ENCODE measurements around the gene MACROD2. TPM values are rescaled to one million over a fixed set of nuclear protein-coding genes. Genes with fewer than 3 reads are reported as not detected.

The MACROD2 gene
- total and polyA plus RNA-seq, 2 donors (not counting 1 experiment from before 2014, with no cell fraction given): 5.3 to 6.7 TPM

GRCh38 chr20:14432085-14432484 lies 436.8 kb downstream of the MACROD2 start:
- Histone ChIP-seq H3K27me3 (replicated peaks in 1 of 4; ENCODE audit: control extremely low read depth in 1 of 4, control insufficient read depth in 3 of 4, insufficient read depth in 4 of 4, low read length in 3 of 4) (no peaks in the 10 kb centered on the region), H3K4me3 (ENCODE audit: control extremely low read depth in 1 of 5, extremely low read depth in 1 of 5, insufficient read depth in 1 of 5, low read depth in 2 of 5, low read length in 4 of 5) (no peak overlapping the region), H3K4me1 (ENCODE audit: control insufficient read depth in 2 of 2, insufficient read depth in 2 of 2, low read length in 2 of 2) (no peaks in the 10 kb centered on the region), H3K4me2 (replicated peaks; ENCODE audit: low read depth, low read length, poor library complexity, severe bottlenecking) (no peak overlapping the region), H3K9me3 (ENCODE audit: control extremely low read depth in 1 of 3, control insufficient read depth in 2 of 3, insufficient read depth in 1 of 3, low read length in 2 of 3) (no peaks in the 10 kb centered on the region), H3K27ac (ENCODE audit: low read length in 2 of 2) (no peak overlapping the region), H2AFZ (ENCODE audit: insufficient read depth, low read depth, low read length, poor library complexity, severe bottlenecking) (no peak overlapping the region), H3K9ac (ENCODE audit: low read length) (no peak overlapping the region), H3K79me2 (ENCODE audit: control insufficient read depth, insufficient read depth, low read length) (no peaks in the 10 kb centered on the region), H3K36me3 (replicated peaks in 1 of 2; ENCODE audit: control extremely low read depth in 1 of 2, control insufficient read depth in 1 of 2, extremely low read depth in 1 of 2, insufficient read depth in 2 of 2, low read length in 1 of 2) (no peaks in the 10 kb centered on the region), H4K20me1 (ENCODE audit: control insufficient read depth, insufficient read depth, low read length, poor library complexity, severe bottlenecking) (no peaks in the 10 kb centered on the region)
- WGBS (ENCODE audit: insufficient coverage): 100% methylated on average over 1 of the region's 4 CpGs
- DNase-seq (no peak), ATAC-seq (ENCODE audit: low read depth) (no peak)
- ChIA-PET CTCF (no interaction called here), POLR2A (no interaction called here)
- intact Hi-C loops (cut with micrococcal nuclease): no loop called here
- no peak overlapping the region for H3K27ac Mint-ChIP-seq
- H3K9me3 Mint-ChIP-seq (ENCODE audit: insufficient read depth): no peaks in the 10 kb centered on the region
- H3K27me3 Mint-ChIP-seq: no peaks in the 10 kb centered on the region
- TF ChIP-seq EZH2 (IDR thresholded peaks at IDR 0.05; ENCODE audit: borderline replicate concordance, insufficient read depth, low read depth, low read length, poor library complexity, severe bottlenecking): no peak
- TF ChIP-seq CTCF (IDR thresholded peaks at IDR 0.05): no peak
- H3K4me1 Mint-ChIP-seq: no peaks in the 10 kb centered on the region
- H3K4me3 Mint-ChIP-seq: no peak overlapping the region

- H3K27ac ChIP-seq (ENCODE audit: low read length in 2 of 2): no peak overlapping the region
- ChIA-PET CTCF (no interaction called here), POLR2A (no interaction called here)
- ATAC-seq (ENCODE audit: low read depth): no peak
- no peak for DNase-seq
- no peak overlapping the region for H3K4me2 ChIP-seq (replicated peaks; ENCODE audit: low read depth, low read length, poor library complexity, severe bottlenecking)
- H3K4me1 ChIP-seq (ENCODE audit: control insufficient read depth in 2 of 2, insufficient read depth in 2 of 2, low read length in 2 of 2): no peaks in the 10 kb centered on the region
- H3K4me3 ChIP-seq (ENCODE audit: control extremely low read depth in 1 of 5, extremely low read depth in 1 of 5, insufficient read depth in 1 of 5, low read depth in 2 of 5, low read length in 4 of 5): no peak overlapping the region
- H3K36me3 ChIP-seq (replicated peaks in 1 of 2; ENCODE audit: control extremely low read depth in 1 of 2, control insufficient read depth in 1 of 2, extremely low read depth in 1 of 2, insufficient read depth in 2 of 2, low read length in 1 of 2): no peaks in the 10 kb centered on the region
- Mint-ChIP-seq H3K27me3 (no peaks in the 10 kb centered on the region), H3K27ac (no peak overlapping the region), H3K9me3 (ENCODE audit: insufficient read depth) (no peaks in the 10 kb centered on the region), H3K4me1 (no peaks in the 10 kb centered on the region), H3K4me3 (no peak overlapping the region)
- intact Hi-C loops (cut with micrococcal nuclease): no loop called here
- H2AFZ ChIP-seq (ENCODE audit: insufficient read depth, low read depth, low read length, poor library complexity, severe bottlenecking): no peak overlapping the region
- H3K79me2 ChIP-seq (ENCODE audit: control insufficient read depth, insufficient read depth, low read length): no peaks in the 10 kb centered on the region
- no peaks in the 10 kb centered on the region for H3K9me3 ChIP-seq (ENCODE audit: control extremely low read depth in 1 of 3, control insufficient read depth in 2 of 3, insufficient read depth in 1 of 3, low read length in 2 of 3)
- H4K20me1 ChIP-seq (ENCODE audit: control insufficient read depth, insufficient read depth, low read length, poor library complexity, severe bottlenecking): no peaks in the 10 kb centered on the region
- no peaks in the 10 kb centered on the region for H3K27me3 ChIP-seq (replicated peaks in 1 of 4; ENCODE audit: control extremely low read depth in 1 of 4, control insufficient read depth in 3 of 4, insufficient read depth in 4 of 4, low read length in 3 of 4)
- no peak for TF ChIP-seq EZH2 (IDR thresholded peaks at IDR 0.05; ENCODE audit: borderline replicate concordance, insufficient read depth, low read depth, low read length, poor library complexity, severe bottlenecking)
- no peak for TF ChIP-seq CTCF (IDR thresholded peaks at IDR 0.05)
- no peak overlapping the region for H3K9ac ChIP-seq (ENCODE audit: low read length)
Measured at GRCh38 chr20:14432597-14432996, 437.3 kb downstream of the MACROD2 start.
